Lower leg skin (tissue), 3 donors: ENCODE data around the gene MAN1A1.

ENCODE experiments used
- CTCF ChIP-seq, 3 donors: fragments of 450-650 bp; IDR thresholded peaks; one replicate each; pipeline ENCODE4 v1.5.1; 2016; ENCODE audit warnings: antibody characterized with exemption in 3 of 3, mild to moderate bottlenecking in 3 of 3, moderate library complexity in 2 of 3
- POLR2A ChIP-seq, 2 donors: fragments of 450-650 bp; IDR thresholded peaks; one replicate each; pipeline ENCODE4 v1.6.1; 2016 to 2017; ENCODE audit warnings: antibody characterized with exemption in 2 of 2, mild to moderate bottlenecking in 1 of 2, moderate library complexity in 1 of 2

DNA sequence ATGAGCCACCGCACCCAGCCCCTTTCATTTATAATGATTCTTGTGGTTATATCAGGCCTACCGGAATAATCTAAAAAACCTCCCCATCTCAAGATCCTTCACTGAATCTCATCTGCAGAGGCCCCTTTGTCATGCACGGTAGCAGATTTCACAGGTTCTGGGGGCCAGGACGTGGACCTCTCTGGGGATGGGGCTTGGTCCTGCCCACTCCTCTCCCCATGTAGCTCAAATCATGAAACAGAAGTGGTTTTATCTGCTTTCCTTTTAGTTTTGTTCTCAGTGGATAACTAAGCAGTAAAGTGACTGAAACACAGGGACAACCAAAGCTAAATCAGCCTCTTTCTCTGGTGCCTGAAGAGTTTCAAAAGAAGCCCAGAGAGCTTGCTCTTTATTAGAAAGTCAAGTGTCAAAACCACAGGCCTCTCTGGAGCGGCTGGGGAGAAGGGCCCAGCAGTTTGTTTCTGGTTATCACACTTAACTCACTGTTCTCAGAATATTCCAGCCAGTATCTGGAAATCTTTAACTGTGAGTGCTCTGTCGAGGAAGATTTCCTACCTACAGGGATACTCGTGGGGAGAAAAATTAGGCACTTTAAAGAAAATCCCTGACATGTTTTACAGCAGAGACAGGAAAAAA lies 210.5 kb downstream of the MAN1A1 start:
- no peak for TF ChIP-seq CTCF (IDR thresholded peaks at IDR 0.05)
- TF ChIP-seq POLR2A (IDR thresholded peaks at IDR 0.05): no peak
